K562 (cell line): ENCODE results near the gene SAPCD1. TPM values are rescaled to one million over a fixed set of nuclear protein-coding genes. Genes with fewer than 3 reads are reported as not detected.

ENCODE experiments used
- ATF1 ChIP-seq, 2 experiments: fragments of 450-650 bp in 1 of 2; IDR thresholded peaks; 2 replicates each; pipeline ENCODE4 v1.6.1; 2016; ENCODE audit warnings: missing compliant biosample characterization in 1 of 2, missing genetic modification characterization in 1 of 2
- RAD21 ChIP-seq, 2 experiments: fragments of 250-450 bp in 1 of 2; fragments of 450-650 bp in 1 of 2; sonication (Bioruptor Pico) in 1 of 2; formaldehyde crosslinking in 1 of 2; IDR thresholded peaks in 1 of 2; conservative IDR thresholded peaks in 1 of 2; 2 replicates each; pipeline versions ENCODE4 v1.4.0 to v1.8.0; 2020 to 2022; ENCODE audit warnings: mild to moderate bottlenecking in 2 of 2, moderate library complexity in 1 of 2
- STAT5A ChIP-seq: IDR thresholded peaks from 2 replicates; pipeline ENCODE4 v1.6.1; 2012; ENCODE audit warnings: low read length, inconsistent platforms, borderline replicate concordance
- ZBED1 ChIP-seq: IDR thresholded peaks from 2 replicates; pipeline ENCODE4 v1.6.1; 2014
- ZNF146 ChIP-seq: IDR thresholded peaks from one replicate; pipeline ENCODE4 v1.6.1; 2018; ENCODE audit warnings: missing compliant biosample characterization; ENCODE audit not compliant: unreplicated experiment
- ZNF408 ChIP-seq: fragments of 250-450 bp; sonication (Bioruptor Pico); IDR thresholded peaks from 2 replicates; pipeline ENCODE4 v1.4.0; 2020; ENCODE audit warnings: low read depth, mild to moderate bottlenecking, moderate library complexity
- ZNF507 ChIP-seq: conservative IDR thresholded peaks from 2 replicates; pipeline ENCODE4 v1.6.1; 2017; ENCODE audit warnings: missing genetic modification characterization, missing compliant biosample characterization
- polyA plus RNA-seq, 8 experiments: library from polyadenylated mRNA; depleted of rRNA in 4 of 8; stranded (reverse) in 5 of 8; unstranded in 3 of 8; fragments of >200 nt; fragmentation: Nextera tagmentation in 2 of 8; fragmentation: Illumina TruSeq in 1 of 8; extraction: Ambion mirVana in 2 of 8; extraction: Trizol in 1 of 8; gene quantifications; 2 replicates each; pipeline versions ENCODE4 v1.2.1 to v1.2.3, GENCODE V29; 2011 to 2014; ENCODE audit warnings: inconsistent platforms in 1 of 8, missing spikeins in 1 of 8
- total RNA-seq, 7 experiments: library from RNA; depleted of rRNA in 6 of 7; stranded (reverse); fragments of >200 nt in 6 of 7; fragmentation: Illumina TruSeq in 2 of 7; extraction: Trizol in 2 of 7; gene quantifications; 2 replicates each; pipeline versions ENCODE4 v1.2.1 to v1.2.3, GENCODE V29; 2011 to 2021; ENCODE audit warnings: low replicate concordance in 1 of 7
- TF ChIP-seq, protein P1 (sequence below): fragments of 200-600 bp; sonication (generic); IDR thresholded peaks from one replicate; pipeline ENCODE4 v1.6.1; 2012; ENCODE audit warnings: mild to moderate bottlenecking, low read depth, low read length, inconsistent platforms
- TF ChIP-seq, protein P2 (sequence below): fragments of 200-400 bp; formaldehyde crosslinking; IDR thresholded peaks from 2 replicates; pipeline ENCODE4 v1.6.1; 2017; ENCODE audit warnings: mild to moderate bottlenecking, low read depth, low read length, moderate library complexity
- TF ChIP-seq, protein P3 (sequence below): fragments of 250-450 bp; sonication (Bioruptor Pico); IDR thresholded peaks from 2 replicates; pipeline ENCODE4 v1.5.0; 2021; ENCODE audit warnings: mild to moderate bottlenecking, moderate library complexity

Gene SAPCD1
- total and polyA plus RNA-seq, 9 of the 15 experiments (the other 6 are each of a cell fraction or from before 2014, with no cell fraction given): 2.6 to 30.2 (median 7.4) TPM

DNA sequence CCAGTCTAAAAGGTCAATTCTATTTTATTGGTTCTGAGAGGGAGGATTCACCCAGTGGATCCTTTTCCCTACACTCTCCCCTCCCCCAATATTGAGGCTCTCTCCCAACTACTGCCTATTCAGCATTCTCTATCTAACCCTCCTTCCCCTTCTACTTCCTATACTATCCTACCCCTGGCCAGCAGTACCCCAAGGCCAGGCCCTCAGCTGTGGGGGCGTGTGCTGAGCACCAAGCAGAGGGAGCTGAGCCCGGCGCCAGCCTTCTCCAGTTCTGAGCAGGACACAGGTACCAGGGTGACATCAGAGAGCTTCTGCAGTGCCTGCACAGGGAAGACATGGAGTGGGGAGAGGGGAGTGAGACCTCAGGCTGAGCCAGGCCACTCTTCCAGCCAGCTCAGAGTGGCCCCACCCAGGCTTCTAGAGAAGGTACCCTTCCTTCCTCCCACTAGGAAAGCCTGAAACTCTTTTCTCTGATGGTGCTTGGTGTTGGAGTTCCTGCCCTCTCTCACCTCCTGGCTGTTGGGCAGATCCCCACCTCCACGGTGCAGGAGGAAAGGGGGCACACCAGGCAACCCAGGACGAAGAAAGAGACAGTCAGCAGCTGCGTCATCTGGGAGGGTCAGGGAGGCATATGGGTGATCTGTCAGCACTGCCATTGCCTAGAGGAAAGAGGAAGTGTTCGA is 35.3 kb upstream of the SAPCD1 start (continued):
- TF ChIP-seq, protein P1, sequence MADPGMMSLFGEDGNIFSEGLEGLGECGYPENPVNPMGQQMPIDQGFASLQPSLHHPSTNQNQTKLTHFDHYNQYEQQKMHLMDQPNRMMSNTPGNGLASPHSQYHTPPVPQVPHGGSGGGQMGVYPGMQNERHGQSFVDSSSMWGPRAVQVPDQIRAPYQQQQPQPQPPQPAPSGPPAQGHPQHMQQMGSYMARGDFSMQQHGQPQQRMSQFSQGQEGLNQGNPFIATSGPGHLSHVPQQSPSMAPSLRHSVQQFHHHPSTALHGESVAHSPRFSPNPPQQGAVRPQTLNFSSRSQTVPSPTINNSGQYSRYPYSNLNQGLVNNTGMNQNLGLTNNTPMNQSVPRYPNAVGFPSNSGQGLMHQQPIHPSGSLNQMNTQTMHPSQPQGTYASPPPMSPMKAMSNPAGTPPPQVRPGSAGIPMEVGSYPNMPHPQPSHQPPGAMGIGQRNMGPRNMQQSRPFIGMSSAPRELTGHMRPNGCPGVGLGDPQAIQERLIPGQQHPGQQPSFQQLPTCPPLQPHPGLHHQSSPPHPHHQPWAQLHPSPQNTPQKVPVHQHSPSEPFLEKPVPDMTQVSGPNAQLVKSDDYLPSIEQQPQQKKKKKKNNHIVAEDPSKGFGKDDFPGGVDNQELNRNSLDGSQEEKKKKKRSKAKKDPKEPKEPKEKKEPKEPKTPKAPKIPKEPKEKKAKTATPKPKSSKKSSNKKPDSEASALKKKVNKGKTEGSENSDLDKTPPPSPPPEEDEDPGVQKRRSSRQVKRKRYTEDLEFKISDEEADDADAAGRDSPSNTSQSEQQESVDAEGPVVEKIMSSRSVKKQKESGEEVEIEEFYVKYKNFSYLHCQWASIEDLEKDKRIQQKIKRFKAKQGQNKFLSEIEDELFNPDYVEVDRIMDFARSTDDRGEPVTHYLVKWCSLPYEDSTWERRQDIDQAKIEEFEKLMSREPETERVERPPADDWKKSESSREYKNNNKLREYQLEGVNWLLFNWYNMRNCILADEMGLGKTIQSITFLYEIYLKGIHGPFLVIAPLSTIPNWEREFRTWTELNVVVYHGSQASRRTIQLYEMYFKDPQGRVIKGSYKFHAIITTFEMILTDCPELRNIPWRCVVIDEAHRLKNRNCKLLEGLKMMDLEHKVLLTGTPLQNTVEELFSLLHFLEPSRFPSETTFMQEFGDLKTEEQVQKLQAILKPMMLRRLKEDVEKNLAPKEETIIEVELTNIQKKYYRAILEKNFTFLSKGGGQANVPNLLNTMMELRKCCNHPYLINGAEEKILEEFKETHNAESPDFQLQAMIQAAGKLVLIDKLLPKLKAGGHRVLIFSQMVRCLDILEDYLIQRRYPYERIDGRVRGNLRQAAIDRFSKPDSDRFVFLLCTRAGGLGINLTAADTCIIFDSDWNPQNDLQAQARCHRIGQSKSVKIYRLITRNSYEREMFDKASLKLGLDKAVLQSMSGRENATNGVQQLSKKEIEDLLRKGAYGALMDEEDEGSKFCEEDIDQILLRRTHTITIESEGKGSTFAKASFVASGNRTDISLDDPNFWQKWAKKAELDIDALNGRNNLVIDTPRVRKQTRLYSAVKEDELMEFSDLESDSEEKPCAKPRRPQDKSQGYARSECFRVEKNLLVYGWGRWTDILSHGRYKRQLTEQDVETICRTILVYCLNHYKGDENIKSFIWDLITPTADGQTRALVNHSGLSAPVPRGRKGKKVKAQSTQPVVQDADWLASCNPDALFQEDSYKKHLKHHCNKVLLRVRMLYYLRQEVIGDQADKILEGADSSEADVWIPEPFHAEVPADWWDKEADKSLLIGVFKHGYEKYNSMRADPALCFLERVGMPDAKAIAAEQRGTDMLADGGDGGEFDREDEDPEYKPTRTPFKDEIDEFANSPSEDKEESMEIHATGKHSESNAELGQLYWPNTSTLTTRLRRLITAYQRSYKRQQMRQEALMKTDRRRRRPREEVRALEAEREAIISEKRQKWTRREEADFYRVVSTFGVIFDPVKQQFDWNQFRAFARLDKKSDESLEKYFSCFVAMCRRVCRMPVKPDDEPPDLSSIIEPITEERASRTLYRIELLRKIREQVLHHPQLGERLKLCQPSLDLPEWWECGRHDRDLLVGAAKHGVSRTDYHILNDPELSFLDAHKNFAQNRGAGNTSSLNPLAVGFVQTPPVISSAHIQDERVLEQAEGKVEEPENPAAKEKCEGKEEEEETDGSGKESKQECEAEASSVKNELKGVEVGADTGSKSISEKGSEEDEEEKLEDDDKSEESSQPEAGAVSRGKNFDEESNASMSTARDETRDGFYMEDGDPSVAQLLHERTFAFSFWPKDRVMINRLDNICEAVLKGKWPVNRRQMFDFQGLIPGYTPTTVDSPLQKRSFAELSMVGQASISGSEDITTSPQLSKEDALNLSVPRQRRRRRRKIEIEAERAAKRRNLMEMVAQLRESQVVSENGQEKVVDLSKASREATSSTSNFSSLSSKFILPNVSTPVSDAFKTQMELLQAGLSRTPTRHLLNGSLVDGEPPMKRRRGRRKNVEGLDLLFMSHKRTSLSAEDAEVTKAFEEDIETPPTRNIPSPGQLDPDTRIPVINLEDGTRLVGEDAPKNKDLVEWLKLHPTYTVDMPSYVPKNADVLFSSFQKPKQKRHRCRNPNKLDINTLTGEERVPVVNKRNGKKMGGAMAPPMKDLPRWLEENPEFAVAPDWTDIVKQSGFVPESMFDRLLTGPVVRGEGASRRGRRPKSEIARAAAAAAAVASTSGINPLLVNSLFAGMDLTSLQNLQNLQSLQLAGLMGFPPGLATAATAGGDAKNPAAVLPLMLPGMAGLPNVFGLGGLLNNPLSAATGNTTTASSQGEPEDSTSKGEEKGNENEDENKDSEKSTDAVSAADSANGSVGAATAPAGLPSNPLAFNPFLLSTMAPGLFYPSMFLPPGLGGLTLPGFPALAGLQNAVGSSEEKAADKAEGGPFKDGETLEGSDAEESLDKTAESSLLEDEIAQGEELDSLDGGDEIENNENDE: no peak
- TF ChIP-seq ZBED1 (peak; percentile 62; the same call in 1 of the 2 replicates), ZNF408 (CRISPR knock-in tag) (no peak), ATF1 (CRISPR knock-in tag; IDR thresholded peaks at IDR 0.05) (no peak), ATF1 (tag; IDR thresholded peaks at IDR 0.05) (peak; percentile 66), STAT5A (no peak), ZNF507 (no peak), RAD21 (CRISPR knock-in tag; conservative IDR thresholded peaks at IDR 0.05 in 1 of 2, IDR thresholded peaks at IDR 0.05 in 1 of 2) (no peak), ZNF146 (no peak)
- TF ChIP-seq, protein P2, sequence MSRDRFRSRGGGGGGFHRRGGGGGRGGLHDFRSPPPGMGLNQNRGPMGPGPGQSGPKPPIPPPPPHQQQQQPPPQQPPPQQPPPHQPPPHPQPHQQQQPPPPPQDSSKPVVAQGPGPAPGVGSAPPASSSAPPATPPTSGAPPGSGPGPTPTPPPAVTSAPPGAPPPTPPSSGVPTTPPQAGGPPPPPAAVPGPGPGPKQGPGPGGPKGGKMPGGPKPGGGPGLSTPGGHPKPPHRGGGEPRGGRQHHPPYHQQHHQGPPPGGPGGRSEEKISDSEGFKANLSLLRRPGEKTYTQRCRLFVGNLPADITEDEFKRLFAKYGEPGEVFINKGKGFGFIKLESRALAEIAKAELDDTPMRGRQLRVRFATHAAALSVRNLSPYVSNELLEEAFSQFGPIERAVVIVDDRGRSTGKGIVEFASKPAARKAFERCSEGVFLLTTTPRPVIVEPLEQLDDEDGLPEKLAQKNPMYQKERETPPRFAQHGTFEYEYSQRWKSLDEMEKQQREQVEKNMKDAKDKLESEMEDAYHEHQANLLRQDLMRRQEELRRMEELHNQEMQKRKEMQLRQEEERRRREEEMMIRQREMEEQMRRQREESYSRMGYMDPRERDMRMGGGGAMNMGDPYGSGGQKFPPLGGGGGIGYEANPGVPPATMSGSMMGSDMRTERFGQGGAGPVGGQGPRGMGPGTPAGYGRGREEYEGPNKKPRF: no peak
- TF ChIP-seq, protein P3, sequence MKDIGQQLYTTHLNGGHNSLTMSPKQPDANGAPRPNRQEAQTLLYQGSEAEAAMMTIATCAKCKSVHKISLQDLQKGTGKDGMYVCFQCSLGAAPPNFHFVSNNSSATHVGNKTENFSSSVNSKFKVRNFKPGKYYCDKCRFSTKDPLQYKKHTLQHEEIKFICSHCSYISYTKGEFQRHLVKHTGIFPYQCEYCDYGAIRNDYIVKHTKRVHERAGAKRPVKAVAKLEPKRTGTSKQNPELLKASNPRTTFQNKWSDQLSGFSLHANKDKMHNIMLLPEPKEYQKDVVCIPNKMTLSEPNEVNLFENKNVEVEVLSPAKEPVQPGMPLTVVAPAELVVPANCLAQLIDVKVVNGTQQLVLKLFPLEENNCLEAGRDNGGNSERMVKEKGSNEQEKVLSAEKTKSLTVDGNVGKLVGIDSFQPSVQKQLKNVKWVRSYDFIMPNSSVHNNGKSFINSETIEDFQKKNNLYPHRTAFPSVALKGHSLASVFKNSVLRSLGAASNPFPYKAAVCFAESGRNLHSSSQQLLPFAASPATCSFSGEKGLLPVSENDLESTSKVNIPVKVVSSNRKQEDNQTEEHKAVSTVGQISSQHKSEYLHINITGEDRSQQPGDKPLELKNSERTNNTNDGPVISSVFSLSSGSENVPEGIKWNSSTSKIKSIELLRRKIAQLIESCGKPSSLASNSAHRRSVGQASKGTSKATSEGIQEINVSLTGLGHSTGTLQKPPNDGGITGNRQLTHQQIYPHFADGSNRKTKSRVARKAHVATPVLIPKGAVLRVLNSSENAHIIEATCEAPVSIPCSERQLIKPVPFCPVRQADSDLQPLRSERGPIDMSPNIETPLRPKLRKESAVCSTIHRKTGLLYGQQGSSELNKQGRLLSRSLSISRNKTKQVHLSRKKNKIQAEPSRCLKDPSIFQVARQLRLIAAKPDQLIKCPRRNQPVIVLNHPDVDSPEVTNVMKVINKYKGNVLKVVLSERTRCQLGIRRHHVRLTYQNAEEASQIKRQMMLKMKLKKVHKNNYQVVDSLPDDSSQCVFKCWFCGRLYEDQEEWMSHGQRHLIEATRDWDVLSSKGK (CRISPR knock-in tag): no peak
